Effector memory CD8-positive, alpha-beta T cell (primary cell): Measurements from ENCODE around the gene MEGF6.
A peak's percentile ranks its signal among the peaks of the same experiment; 100 is the strongest.

ENCODE experiments used
- ATAC-seq: fragments of 150-1000 bp; cut with Tn5 transposase; replicated peaks from 2 replicates; pipeline ENCODE4 v1.10.0; 2021; ENCODE audit warnings: mild to moderate bottlenecking, moderate library complexity
- DNase-seq, 3 experiments: peaks; one replicate each; pipeline ENCODE4 v3.0.0; 2021
- H3K27ac Mint-ChIP-seq, 2 donors: one replicate each; pipeline ENCODE4 v1.8.0; 2022; ENCODE audit warnings: mild to moderate bottlenecking in 2 of 2, mixed read lengths in 2 of 2, moderate library complexity in 2 of 2
- H3K27me3 Mint-ChIP-seq, 2 donors: one replicate each; pipeline ENCODE4 v1.8.0; 2022; ENCODE audit warnings: mixed read lengths in 2 of 2
- H3K36me3 Mint-ChIP-seq: one replicate; pipeline ENCODE4 v1.8.0; 2022; ENCODE audit warnings: mild to moderate bottlenecking, moderate library complexity, mixed read lengths; ENCODE audit not compliant: insufficient read depth
- H3K4me1 Mint-ChIP-seq, 2 donors: one replicate each; pipeline ENCODE4 v1.8.0; 2022; ENCODE audit warnings: low read depth in 2 of 2, mixed read lengths in 2 of 2
- H3K4me3 Mint-ChIP-seq, 2 donors: one replicate each; pipeline ENCODE4 v1.8.0; 2022; ENCODE audit warnings: mild to moderate bottlenecking in 2 of 2, mixed read lengths in 2 of 2, moderate library complexity in 2 of 2
- H3K9me3 Mint-ChIP-seq, 2 donors: one replicate each; pipeline ENCODE4 v1.8.0; 2022; ENCODE audit warnings: mixed read lengths in 2 of 2

MEGF6 gene

GRCh38 chr1:3537359-3537758, 73.9 kb downstream of the MEGF6 start:
- no peaks in the 10 kb centered on the region for H3K9me3 Mint-ChIP-seq
- H3K36me3 Mint-ChIP-seq: no peaks in the 10 kb centered on the region
- no peaks in the 10 kb centered on the region for H3K4me1 Mint-ChIP-seq
- H3K4me3 Mint-ChIP-seq: no peak overlapping the region
- DNase-seq (no peak), ATAC-seq (no peak)
- no peaks in the 10 kb centered on the region for H3K27me3 Mint-ChIP-seq
- H3K27ac Mint-ChIP-seq: peak overlapping the region in 1 of 2 donors; percentile 10

DNA sequence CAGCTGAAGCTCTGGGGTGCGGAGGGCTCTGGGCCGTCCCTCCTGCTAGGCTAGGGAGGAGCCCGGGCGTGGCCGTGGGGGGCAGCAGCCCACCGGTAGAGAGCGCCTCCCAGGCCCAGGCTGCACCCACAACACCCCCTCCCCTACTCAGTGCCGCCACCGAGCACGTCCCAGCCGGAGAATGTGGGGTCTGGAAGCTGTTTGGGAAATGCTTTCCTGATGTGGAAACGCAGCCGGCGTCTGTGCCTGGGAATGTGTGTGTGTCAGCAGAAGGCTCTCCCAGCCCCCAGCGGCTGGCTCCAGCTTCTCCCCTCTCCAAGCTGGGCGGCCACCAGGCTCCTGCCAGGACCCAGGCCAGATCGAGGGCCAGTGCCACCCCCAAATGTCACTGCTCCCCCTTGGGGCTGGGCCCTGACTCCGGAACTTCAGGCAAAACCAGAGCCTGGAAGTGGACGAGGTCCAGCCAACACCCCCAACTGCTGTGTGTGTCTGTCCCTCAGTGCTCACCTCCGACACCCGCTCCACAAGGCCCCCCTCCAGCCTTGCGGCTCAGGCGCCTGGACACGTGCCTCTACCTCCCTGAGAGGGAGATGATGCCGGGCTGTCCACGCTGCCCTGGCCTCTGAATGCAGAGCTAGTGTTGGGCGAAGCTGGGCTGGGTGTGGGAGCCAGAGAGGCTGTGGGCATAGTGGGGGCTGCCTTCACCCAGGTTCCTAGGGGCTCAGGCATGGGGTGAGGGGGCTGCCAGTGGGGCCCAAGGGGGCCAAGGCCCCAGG, 74.7 kb downstream of the MEGF6 start:
- Mint-ChIP-seq H3K36me3 (no peaks in the 10 kb centered on the region), H3K4me1 (peaks cover 0 to under 1% of the 10 kb centered on the region in 2 donors), H3K27me3 (no peaks in the 10 kb centered on the region), H3K9me3 (no peaks in the 10 kb centered on the region), H3K4me3 (no peak overlapping the region), H3K27ac (no peak overlapping the region)
- no peak for ATAC-seq
- no peak for DNase-seq

DNA sequence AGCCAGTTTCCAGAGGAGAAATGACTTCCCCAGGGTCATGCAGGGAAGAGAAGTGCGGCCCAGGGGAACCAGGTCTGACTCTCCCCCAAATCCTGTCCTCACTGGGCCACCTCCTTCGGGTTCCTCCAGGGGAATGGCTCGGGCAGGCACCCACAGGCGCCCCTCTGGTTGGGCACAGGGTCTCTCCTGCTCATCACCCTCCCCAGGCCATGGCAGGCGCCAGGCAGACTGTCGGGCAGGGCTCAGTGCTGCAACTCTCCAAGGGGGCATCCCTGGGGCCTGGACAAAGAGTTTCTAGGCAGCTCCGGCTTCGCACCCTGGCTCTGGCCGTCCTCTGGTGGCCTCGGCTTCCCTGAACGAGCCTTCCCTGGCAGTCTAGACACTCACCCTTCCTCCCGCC, 75.6 kb downstream of the MEGF6 start:
- no peaks in the 10 kb centered on the region for H3K9me3 Mint-ChIP-seq
- H3K27me3 Mint-ChIP-seq: no peaks in the 10 kb centered on the region
- H3K27ac Mint-ChIP-seq: no peak overlapping the region
- DNase-seq (no peak), ATAC-seq (no peak)
- H3K4me1 Mint-ChIP-seq: peaks cover 2 to 4% of the 10 kb centered on the region in 2 donors
- no peak overlapping the region for H3K4me3 Mint-ChIP-seq
- no peaks in the 10 kb centered on the region for H3K36me3 Mint-ChIP-seq

DNA sequence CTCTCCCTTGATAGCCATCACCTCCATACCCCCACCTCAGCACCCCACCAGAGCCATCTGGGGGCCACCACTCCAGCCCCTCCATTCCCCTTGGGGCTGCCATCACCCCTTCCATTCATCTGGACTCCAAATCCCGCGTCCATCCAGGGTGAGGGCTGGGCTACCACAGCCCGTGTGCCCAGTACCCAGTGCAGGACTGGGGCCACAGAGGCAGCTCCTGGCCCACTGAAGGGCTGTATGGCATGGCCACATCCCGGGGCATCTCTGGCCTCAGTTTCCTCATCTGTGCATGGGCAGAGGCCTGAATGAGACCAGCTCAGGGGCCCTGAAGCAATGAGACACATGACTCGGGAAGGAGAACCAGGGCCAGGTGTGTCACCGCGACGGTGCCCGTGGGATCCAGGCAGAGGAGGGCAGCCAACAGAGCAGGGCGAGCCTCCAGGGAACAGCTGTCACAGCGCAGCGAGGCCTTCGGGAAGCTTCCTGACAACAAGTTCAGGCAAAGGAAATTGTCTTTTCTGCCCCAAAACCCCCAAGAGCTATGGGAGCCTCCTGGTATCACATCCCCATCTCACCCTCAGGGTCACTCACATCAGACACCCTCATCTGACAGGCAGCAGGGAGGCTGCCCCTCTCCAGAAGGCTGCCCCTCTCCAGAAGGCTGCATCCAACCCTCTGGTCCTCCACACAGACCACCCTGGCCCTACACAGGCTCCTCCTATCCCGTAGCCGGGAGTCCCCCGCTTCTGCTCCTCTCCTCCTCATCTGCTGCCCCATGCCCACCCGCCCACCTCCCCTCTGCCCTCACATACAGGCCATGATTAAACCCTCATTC, 76.3 kb downstream of the MEGF6 start:
- H3K27me3 Mint-ChIP-seq: no peaks in the 10 kb centered on the region
- no peak for ATAC-seq
- H3K36me3 Mint-ChIP-seq: no peaks in the 10 kb centered on the region
- no peak overlapping the region for H3K27ac Mint-ChIP-seq
- H3K4me1 Mint-ChIP-seq: peaks cover 4 to 8% of the 10 kb centered on the region in 2 donors
- no peak for DNase-seq
- H3K9me3 Mint-ChIP-seq: no peaks in the 10 kb centered on the region
- no peak overlapping the region for H3K4me3 Mint-ChIP-seq

DNA sequence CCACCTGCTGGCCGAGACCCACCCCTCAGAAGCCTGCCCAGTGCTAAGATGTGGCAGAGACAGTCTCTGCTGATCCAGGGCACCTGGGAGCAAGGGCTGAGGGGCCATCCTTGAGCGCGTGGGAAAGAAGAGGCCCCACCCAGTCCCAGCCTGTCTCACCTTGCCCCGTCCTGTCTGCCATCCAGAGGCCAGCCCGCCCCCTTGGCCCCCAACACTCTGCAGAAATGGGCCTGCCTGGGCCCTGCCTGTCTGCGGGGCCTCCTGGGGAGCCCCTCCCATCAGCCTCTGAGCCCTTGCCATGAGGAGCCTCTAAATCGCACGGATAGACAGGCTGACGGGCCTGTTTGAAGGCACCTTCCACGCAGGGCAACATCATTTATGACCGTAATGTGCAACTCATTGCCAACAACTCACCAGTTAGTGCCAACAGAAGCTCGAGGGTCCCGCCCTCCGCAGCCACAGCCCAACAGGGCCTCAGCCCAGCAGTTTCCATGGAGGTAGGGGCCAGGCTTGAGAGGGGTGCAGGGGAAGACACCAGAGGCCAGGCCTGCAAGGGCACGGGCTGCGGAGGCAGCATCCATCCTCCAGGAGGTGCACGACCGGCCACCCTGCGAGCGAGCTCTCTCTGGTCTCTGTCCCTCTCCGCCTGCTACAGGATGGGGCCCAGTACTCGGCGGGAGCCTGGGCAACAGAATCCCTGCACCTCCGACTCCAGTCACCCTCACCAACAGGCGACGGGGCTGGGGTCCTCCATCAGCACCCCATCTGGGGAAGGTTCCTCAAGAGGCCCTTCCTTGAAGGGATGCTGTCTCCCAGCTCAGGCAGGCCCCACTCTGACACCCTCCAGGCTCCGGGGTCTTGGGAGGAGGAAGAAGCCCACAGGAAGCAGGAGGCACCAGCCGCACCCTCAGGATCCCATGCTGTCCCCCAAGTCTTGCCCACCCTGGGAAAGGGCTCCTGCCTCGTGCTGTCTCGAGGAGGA, 78.0 kb downstream of the MEGF6 start:
- Mint-ChIP-seq H3K4me3 (no peak overlapping the region), H3K27me3 (no peaks in the 10 kb centered on the region), H3K36me3 (no peaks in the 10 kb centered on the region), H3K4me1 (peaks cover 4 to 11% of the 10 kb centered on the region in 2 donors), H3K9me3 (no peaks in the 10 kb centered on the region), H3K27ac (peak overlapping the region in 1 of 2 donors; percentile 29)
- ATAC-seq (no peak), DNase-seq (no peak)

DNA sequence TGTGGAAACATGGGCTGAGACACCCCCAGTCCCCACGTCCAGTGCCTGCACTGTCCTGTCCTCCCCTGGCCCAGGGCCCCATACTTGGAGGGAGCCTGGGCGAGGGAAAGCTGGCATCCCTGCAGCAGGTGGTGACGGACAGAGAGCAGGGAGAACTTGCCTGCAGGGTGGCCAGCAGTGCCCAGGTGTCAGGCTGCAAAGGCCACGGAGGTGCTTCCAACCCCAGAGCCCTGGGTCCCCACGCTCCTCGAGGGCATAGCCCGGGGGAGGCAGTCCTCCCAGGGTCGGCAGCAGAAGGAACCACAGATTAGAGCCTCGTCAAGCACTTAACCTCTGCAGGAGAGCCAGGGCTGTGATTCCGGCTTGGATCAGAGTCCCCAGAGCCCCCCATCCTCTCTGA, 79.4 kb downstream of the MEGF6 start:
- no peaks in the 10 kb centered on the region for H3K9me3 Mint-ChIP-seq
- H3K4me3 Mint-ChIP-seq: peak overlapping the region in 1 of 2 donors; percentile 78
- peak overlapping the region; percentile 57 to 64 for H3K27ac Mint-ChIP-seq
- no peaks in the 10 kb centered on the region for H3K36me3 Mint-ChIP-seq
- no peaks in the 10 kb centered on the region for H3K27me3 Mint-ChIP-seq
- peaks cover 4 to 14% of the 10 kb centered on the region in 2 donors for H3K4me1 Mint-ChIP-seq
- DNase-seq (no peak), ATAC-seq (no peak)

- DNase-seq (peak; percentile 48 to 61 (median 55)), ATAC-seq (peak; percentile 82)
- Mint-ChIP-seq H3K9me3 (no peaks in the 10 kb centered on the region), H3K36me3 (no peaks in the 10 kb centered on the region), H3K27ac (peak overlapping the region in 1 of 2 donors; percentile 57), H3K4me3 (peak overlapping the region; percentile 76 to 80), H3K4me1 (peaks cover 4 to 14% of the 10 kb centered on the region in 2 donors), H3K27me3 (no peaks in the 10 kb centered on the region)
Observed at GRCh38 chr1:3530926-3531818, 80.1 kb downstream of the MEGF6 start.

DNA sequence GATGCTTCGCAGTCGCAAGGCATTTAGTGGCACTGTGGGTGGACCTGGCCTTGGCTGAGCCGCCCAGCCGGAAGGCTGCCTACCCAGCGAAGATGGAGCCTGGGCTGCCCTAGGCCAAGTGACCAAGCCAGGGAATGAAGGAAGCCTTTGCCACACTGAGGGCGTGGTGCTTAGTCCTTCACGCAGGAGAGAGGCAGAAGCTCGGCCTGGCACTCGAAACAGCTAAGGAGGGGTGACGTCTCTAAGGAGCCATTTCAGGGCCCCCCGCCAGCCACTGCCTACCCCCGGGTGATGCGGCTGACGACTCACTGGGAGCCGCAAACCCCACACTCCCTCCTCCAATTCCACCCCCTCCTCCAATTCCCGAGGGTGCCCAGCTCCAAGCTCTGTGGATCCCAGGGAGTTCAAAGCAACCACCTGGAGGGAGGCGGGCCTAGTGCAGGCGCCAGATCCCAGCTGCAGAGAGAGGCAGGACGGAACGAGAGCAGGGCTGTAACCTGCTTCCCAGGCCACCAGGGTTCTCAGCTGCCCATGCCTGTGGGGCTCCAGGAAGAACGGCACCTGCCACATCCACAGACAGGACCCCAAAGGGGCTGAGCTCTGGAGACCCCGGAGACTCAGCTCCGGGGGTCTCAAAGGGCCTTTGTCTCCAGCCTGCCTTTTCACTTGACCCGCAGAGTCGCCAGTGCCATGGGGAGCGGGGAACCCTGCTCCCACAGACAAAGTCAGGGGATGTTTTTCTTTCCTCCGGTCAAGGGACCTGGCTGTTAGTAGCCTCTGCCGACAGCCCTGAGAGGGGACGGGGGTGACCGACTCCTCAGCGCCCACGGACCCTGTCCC, 81.0 kb downstream of the MEGF6 start:
- no peaks in the 10 kb centered on the region for H3K27me3 Mint-ChIP-seq
- no peaks in the 10 kb centered on the region for H3K9me3 Mint-ChIP-seq
- no peaks in the 10 kb centered on the region for H3K36me3 Mint-ChIP-seq
- peak overlapping the region; percentile 76 to 80 for H3K4me3 Mint-ChIP-seq
- H3K4me1 Mint-ChIP-seq: peaks cover 4 to 14% of the 10 kb centered on the region in 2 donors
- DNase-seq: no peak
- no peak overlapping the region for H3K27ac Mint-ChIP-seq
- ATAC-seq: no peak

DNA sequence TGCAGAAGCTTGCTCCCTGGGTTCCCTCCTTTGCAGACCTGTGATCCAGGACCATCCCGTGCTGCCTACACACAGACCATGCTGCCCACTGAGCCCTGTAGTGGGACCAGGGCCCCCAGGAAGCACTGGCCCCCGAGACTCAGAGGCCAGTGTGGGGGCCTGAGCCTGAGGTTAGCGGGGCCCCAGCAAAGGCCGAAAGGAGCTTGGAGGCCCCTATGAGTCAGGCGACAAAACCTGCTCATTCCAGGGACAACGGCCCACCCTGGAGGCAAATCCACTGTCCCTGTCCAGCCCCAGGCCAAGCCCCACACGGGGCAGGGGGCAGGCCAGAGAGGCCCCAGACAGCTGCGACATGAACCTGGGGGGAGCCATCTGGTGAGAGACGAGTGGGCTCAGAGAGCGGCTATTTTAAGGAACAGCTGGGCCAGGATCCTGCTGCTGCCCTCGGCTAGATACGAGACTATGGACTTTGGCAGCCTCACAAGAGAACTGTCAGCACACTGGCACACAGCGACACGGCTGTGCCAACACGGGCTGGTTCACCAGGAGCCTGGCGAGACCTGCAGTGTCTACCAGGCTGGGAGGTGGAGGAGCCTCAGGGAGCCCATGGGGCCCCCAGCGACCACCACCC, 82.1 kb downstream of the MEGF6 start:
- H3K4me1 Mint-ChIP-seq: peaks cover 4 to 14% of the 10 kb centered on the region in 2 donors
- DNase-seq (no peak), ATAC-seq (no peak)
- H3K27ac Mint-ChIP-seq: no peak overlapping the region
- no peaks in the 10 kb centered on the region for H3K27me3 Mint-ChIP-seq
- H3K9me3 Mint-ChIP-seq: no peaks in the 10 kb centered on the region
- no peaks in the 10 kb centered on the region for H3K36me3 Mint-ChIP-seq
- H3K4me3 Mint-ChIP-seq: peak overlapping the region in 1 of 2 donors; percentile 80

GRCh38 chr1:3527774-3528173, 83.5 kb downstream of the MEGF6 start:
- Mint-ChIP-seq H3K36me3 (no peaks in the 10 kb centered on the region), H3K4me3 (no peak overlapping the region), H3K27ac (no peak overlapping the region), H3K27me3 (no peaks in the 10 kb centered on the region), H3K4me1 (peaks cover 4 to 14% of the 10 kb centered on the region in 2 donors), H3K9me3 (no peaks in the 10 kb centered on the region)
- DNase-seq (no peak), ATAC-seq (no peak)
